ENCODE results near the gene CPNE5.

Gene CPNE5

GRCh38 chr6:36829919-36830544, 9.2 kb downstream of the CPNE5 start:
- TF ChIP-seq, protein P1, sequence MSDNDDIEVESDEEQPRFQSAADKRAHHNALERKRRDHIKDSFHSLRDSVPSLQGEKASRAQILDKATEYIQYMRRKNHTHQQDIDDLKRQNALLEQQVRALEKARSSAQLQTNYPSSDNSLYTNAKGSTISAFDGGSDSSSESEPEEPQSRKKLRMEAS (IDR thresholded peaks at IDR 0.05), result peak; percentile 78; the same call in 1 of the 2 replicates
- TF ChIP-seq NFIC (IDR thresholded peaks at IDR 0.05) (peak; percentile 66), FOXM1 (IDR thresholded peaks at IDR 0.05; ENCODE audit: borderline replicate concordance, low read depth) (no peak)

DNA sequence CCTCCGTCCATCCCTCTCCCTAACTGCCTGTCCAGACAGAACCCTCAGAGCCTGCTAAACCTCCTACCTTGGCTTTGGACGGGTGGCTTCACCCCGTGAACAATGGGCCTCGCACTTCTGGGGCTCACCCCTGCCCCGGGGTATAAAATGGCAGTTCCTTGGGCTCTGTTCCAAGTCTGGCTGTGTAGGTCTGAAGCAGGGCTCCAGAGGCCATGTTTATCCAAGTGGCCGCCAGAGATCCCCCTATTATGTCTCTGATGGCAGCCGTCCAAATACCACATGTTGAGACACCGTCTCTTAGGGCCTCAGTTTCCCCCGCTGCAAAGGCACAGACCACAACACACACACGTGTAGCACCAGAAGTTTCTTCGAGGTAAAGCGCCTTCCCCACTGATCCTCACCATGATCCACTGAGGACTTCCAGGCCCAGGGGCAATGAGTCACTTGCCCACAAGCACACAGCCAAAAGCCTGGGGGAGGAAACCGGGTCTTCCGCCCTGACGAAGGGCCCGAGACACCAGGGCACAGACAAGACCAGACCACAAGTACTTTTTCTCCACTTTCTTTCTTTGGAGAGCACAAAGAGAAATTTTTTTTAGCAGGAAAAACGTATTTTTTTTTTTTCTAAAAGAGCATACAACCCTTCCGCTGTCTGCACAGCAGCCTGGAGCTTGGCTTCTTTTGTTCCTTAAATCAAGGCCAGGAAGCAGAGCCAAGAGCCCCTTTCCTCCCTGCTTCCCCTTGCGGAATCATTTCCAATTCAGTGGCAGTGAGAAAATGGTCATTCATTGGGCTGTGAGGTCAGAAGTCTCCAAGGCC, 11.8 kb downstream of the CPNE5 start:
- TF ChIP-seq ZBTB7A (IDR thresholded peaks at IDR 0.05; ENCODE audit: low read depth), result no peak
- TF ChIP-seq, protein P1 (IDR thresholded peaks at IDR 0.05), result no peak
- TF ChIP-seq, protein P2, sequence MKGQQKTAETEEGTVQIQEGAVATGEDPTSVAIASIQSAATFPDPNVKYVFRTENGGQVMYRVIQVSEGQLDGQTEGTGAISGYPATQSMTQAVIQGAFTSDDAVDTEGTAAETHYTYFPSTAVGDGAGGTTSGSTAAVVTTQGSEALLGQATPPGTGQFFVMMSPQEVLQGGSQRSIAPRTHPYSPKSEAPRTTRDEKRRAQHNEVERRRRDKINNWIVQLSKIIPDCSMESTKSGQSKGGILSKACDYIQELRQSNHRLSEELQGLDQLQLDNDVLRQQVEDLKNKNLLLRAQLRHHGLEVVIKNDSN (IDR thresholded peaks at IDR 0.05), result no peak
- no peak for TF ChIP-seq EGR1 (IDR thresholded peaks at IDR 0.05)
- no peak for TF ChIP-seq FOXM1 (IDR thresholded peaks at IDR 0.05; ENCODE audit: borderline replicate concordance, low read depth)
- TF ChIP-seq RAD21 (IDR thresholded peaks at IDR 0.05; ENCODE audit: low read depth), result no peak
- TF ChIP-seq EP300 (IDR thresholded peaks at IDR 0.05; ENCODE audit: borderline replicate concordance), result no peak
- no peak for TF ChIP-seq CREB1 (IDR thresholded peaks at IDR 0.05; ENCODE audit: low read depth)
- no peak for TF ChIP-seq REST (IDR thresholded peaks at IDR 0.05; ENCODE audit: low read depth)
- TF ChIP-seq YY1 (IDR thresholded peaks at IDR 0.05; ENCODE audit: low read depth), result no peak
- TF ChIP-seq NFIC (IDR thresholded peaks at IDR 0.05), result no peak
- no peak for TF ChIP-seq TAF1 (IDR thresholded peaks at IDR 0.05; ENCODE audit: low read depth)
- TF ChIP-seq TCF12 (IDR thresholded peaks at IDR 0.05; ENCODE audit: low read depth), result no peak
- TF ChIP-seq TEAD4 (IDR thresholded peaks at IDR 0.05), result no peak
- no peak for TF ChIP-seq CEBPB (IDR thresholded peaks at IDR 0.05)

- TF ChIP-seq, protein P2 (IDR thresholded peaks at IDR 0.05), result no peak
- no peak for TF ChIP-seq EP300 (IDR thresholded peaks at IDR 0.05; ENCODE audit: borderline replicate concordance)
- TF ChIP-seq RAD21 (IDR thresholded peaks at IDR 0.05; ENCODE audit: low read depth), result no peak
- TF ChIP-seq TAF1 (IDR thresholded peaks at IDR 0.05; ENCODE audit: low read depth), result no peak
- no peak for TF ChIP-seq REST (IDR thresholded peaks at IDR 0.05; ENCODE audit: low read depth)
- TF ChIP-seq TCF12 (IDR thresholded peaks at IDR 0.05; ENCODE audit: low read depth), result no peak
- TF ChIP-seq, protein P1 (IDR thresholded peaks at IDR 0.05), result no peak
- no peak for TF ChIP-seq EGR1 (IDR thresholded peaks at IDR 0.05)
- TF ChIP-seq FOXM1 (IDR thresholded peaks at IDR 0.05; ENCODE audit: borderline replicate concordance, low read depth), result no peak
- no peak for TF ChIP-seq CREB1 (IDR thresholded peaks at IDR 0.05; ENCODE audit: low read depth)
- TF ChIP-seq TEAD4 (IDR thresholded peaks at IDR 0.05), result no peak
- TF ChIP-seq NFIC (IDR thresholded peaks at IDR 0.05), result no peak
- TF ChIP-seq CEBPB (IDR thresholded peaks at IDR 0.05), result no peak
- no peak for TF ChIP-seq YY1 (IDR thresholded peaks at IDR 0.05; ENCODE audit: low read depth)
- TF ChIP-seq ZBTB7A (IDR thresholded peaks at IDR 0.05; ENCODE audit: low read depth), result no peak
Observed at GRCh38 chr6:36826520-36827227, 12.6 kb downstream of the CPNE5 start.

GRCh38 chr6:36825994-36826393, 13.2 kb downstream of the CPNE5 start:
- TF ChIP-seq, protein P2 (IDR thresholded peaks at IDR 0.05), result no peak
- TF ChIP-seq REST (IDR thresholded peaks at IDR 0.05; ENCODE audit: low read depth) (no peak), EP300 (IDR thresholded peaks at IDR 0.05; ENCODE audit: borderline replicate concordance) (no peak), TAF1 (IDR thresholded peaks at IDR 0.05; ENCODE audit: low read depth) (no peak), TCF12 (IDR thresholded peaks at IDR 0.05; ENCODE audit: low read depth) (no peak), YY1 (IDR thresholded peaks at IDR 0.05; ENCODE audit: low read depth) (no peak), CEBPB (IDR thresholded peaks at IDR 0.05) (no peak), FOXM1 (IDR thresholded peaks at IDR 0.05; ENCODE audit: borderline replicate concordance, low read depth) (no peak), NFIC (IDR thresholded peaks at IDR 0.05) (no peak), TEAD4 (IDR thresholded peaks at IDR 0.05) (no peak), RAD21 (IDR thresholded peaks at IDR 0.05; ENCODE audit: low read depth) (no peak), EGR1 (IDR thresholded peaks at IDR 0.05) (no peak), ZBTB7A (IDR thresholded peaks at IDR 0.05; ENCODE audit: low read depth) (no peak)
- TF ChIP-seq, protein P1 (IDR thresholded peaks at IDR 0.05), result no peak
